HG02763 (cell line): ENCODE data around the gene NGFR.

ENCODE experiments used
- ATAC-seq: cut with Tn5 transposase; IDR thresholded peaks from one replicate; pipeline ENCODE4 v1.9.1; 2021; ENCODE audit warnings: mild to moderate bottlenecking, moderate library complexity; ENCODE audit not compliant: unreplicated experiment

NGFR gene

DNA sequence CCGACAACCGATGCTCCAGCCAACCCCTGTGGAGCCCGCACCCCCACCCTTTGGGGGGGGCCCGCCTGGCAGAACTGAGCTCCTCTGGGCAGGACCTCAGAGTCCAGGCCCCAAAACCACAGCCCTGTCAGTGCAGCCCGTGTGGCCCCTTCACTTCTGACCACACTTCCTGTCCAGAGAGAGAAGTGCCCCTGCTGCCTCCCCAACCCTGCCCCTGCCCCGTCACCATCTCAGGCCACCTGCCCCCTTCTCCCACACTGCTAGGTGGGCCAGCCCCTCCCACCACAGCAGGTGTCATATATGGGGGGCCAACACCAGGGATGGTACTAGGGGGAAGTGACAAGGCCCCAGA lies 17.9 kb downstream of the NGFR start:
- no peak for ATAC-seq

DNA sequence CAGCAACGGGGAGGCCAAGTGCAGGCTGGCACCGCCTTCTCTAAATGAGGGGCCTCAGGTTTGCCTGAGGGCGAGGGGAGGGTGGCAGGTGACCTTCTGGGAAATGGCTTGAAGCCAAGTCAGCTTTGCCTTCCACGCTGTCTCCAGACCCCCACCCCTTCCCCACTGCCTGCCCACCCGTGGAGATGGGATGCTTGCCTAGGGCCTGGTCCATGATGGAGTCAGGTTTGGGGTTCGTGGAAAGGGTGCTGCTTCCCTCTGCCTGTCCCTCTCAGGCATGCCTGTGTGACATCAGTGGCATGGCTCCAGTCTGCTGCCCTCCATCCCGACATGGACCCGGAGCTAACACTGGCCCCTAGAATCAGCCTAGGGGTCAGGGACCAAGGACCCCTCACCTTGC lies 18.5 kb downstream of the NGFR start:
- ATAC-seq = no peak

DNA sequence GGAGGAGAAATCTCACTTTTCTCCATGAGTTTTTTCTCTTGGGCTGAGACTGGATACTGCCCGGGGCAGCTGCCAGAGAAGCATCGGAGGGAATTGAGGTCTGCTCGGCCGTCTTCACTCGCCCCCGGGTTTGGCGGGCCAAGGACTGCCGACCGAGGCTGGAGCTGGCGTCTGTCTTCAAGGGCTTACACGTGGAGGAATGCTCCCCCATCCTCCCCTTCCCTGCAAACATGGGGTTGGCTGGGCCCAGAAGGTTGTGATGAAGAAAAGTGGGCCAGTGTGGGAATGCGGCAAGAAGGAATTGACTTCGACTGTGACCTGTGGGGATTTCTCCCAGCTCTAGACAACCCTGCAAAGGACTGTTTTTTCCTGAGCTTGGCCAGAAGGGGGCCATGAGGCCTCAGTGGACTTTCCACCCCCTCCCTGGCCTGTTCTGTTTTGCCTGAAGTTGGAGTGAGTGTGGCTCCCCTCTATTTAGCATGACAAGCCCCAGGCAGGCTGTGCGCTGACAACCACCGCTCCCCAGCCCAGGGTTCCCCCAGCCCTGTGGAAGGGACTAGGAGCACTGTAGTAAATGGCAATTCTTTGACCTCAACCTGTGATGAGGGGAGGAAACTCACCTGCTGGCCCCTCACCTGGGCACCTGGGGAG lies 19.1 kb downstream of the NGFR start:
- no peak for ATAC-seq

DNA sequence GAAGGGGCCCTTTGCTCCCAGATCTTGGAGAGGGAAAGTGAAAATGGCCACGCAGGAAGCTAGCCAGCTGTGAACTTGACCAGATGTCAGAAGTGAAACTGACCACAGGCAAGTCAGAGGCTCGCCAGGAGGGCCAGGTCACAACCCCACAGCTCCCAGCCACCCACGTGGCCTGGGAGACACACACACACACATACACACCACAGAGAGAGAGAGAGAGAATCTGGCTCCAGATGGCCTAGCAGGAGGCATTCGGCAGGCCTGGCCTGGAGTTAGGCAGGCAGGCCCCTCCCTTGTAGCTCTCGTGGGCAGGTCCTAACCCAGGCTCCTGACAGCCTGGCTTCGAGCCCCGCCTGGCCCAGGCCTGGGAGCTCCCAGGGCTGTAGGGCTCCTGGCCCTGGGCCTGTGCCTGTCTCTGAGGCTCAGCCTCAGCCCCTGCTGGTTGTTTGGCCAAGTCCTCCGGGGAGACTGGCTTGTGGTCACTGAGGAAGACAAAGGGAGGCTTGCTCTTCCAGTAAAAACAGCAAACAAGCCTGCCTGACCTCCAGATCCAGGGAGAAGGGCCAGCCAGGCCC lies 20.2 kb downstream of the NGFR start:
- ATAC-seq = peak; percentile 67

DNA sequence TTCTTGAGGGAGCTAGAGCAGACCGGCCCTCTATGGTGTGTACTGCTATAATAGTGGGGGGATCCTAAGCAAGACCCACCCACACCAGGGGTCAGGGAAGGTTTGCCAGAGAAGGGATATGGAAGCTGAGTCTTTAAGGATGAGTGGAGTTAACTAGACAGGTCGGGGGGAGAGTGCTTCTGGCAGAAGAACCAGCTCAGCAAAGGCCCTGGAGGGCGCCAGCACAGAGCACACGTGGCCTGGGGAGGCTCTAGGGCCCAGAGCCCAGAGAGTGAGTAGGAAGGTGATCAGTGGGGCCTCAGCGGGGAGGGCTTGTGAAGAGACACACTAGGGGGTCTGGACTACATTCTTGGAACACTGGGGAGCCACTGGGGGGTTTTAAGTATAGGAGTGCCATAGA lies 21.1 kb downstream of the NGFR start:
- no peak for ATAC-seq

DNA sequence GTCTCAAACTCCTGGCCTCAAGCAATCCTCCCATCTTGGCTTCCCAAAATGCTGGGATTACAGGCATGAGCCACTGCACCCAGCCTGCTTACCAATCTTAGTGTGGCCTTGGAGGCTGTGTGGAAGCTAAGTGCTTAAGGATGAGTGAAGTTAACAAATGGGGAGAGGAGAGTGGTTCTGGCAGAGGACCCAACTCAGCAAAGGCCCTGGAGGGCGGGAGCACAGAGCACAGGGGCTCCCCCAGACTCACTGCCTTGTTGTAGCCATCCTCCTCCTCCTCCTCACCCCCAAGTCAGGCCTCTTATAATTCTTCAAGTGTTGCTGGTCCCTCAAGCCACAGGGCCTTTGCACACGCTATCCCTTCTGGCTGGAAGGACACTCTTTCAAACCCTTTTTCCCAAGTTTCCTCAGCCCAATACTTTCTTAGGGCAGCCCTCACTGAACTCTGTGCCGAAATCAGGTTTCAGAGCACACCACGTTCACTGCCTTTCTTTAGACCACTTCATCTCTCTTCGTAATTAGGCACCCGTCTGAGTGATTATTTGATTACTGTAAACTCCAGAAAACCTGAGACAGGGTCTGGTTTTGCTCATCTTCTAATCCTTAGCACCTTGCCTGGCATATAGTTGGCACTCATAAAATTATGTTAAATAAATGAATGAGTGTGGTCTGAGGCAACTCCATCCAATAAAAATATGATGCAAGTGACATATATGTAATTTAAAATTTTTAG lies 23.4 kb downstream of the NGFR start:
- no peak for ATAC-seq

DNA sequence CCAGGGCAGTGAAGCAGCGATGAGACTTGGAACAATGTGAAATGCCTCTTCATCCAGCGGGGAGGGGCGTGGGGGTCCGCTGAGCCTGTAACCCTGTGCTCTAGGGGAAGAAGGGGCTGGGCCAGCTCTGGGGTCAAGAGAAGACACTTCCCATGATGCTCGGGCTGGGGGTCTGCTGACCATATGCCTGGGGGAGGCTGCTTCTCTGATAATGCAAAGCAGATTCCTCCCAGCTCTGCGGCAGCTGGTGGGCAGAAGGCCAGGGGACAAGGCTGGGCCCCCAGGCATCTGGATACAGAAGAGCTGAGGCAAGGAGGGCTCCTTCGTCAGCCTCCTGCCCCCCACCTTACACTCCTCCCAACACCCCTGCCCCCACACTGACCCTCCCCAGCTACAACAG lies 24.7 kb downstream of the NGFR start:
- ATAC-seq = no peak

DNA sequence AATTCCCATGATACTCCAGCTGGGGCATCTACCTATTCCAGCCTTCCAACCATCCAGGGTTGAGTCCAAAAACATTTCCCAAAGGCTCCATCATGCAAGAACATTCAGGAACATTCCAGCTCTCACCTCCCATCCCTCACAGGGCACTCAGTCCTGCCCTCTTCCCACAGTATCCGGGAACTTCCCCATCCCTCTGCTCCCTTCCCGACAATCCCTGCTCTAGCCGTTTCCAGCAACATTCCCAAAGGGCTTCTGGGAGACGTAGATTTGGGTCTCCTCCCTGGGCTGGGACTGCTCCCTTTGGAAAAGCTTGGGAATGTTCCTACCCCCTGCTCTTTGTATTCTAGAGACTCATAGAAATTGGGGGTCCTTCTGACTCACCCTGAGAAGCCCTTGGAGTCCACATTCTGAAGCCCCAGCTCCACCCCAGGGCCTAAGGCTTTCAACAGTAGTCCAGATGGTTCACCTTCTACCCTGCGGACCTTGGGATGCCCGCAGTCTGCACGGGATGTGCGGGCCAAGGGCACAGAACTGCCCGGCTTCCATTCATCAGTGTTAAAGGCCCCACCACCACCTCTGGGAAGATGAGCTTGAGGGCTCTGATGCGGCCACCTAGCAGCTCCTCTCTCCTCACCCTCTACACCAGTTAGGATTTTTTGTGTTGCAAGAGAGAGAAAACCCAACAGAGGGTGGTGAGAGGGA lies 25.4 kb downstream of the NGFR start:
- ATAC-seq = no peak

DNA sequence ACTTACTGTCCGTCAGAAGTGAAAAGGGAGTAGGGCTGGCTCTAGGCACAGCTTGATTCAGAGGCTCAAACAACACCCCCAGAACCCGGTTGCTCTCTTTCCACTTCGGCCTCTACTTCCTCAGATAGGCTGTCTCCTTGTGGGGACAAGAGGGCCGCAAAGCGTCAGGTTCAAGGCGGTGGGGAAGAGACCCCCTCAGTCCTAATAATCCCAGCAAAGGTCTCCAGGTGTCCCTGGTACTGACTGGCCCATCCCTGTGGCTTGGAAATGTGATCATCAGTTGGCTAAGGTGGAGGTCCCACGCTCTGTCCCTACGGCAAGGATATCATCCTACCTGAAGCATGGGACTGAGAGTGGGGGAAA lies 26.0 kb downstream of the NGFR start:
- no peak for ATAC-seq

DNA sequence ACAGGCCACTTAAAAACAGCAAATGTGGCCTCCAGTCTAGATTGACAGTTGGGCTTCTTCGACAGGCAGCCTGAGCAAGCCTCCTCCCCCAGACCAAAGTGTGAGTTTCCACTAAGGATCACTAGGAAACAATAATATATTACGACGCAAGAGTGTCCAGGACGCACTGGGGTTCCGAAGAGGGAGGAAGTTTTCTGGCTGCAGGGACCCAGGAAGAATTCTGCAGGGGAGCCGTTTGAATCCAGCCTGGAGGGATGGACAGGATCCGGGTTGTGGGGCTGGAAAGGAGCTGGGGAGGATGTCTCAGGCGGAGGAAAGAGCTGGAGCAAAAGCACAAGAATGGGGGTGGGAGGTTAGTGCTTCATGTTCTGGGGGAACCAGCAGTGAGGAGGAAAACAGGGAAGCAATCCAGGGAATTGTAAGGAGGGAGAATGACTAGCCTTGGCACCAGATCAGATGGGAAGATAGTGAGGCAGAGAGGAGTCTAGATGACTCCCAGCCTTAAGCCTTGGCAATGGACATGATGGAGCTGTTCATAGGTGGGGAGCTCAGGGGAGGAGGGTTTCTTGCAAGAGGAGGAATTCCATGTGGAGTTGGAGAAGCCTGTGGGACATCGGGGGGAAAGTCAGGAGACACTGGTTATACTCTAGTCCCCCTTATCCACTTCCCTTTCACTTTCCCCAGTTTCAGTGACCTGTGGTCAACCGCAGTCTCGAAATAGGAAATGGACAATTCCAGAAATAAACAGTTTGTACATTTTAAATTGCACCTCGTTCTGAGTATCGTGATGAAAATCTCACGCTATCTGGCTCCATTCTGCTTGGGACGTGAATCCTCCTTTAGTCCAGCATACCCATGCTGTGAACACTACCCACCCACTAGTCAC lies 26.6 kb downstream of the NGFR start:
- no peak for ATAC-seq

DNA sequence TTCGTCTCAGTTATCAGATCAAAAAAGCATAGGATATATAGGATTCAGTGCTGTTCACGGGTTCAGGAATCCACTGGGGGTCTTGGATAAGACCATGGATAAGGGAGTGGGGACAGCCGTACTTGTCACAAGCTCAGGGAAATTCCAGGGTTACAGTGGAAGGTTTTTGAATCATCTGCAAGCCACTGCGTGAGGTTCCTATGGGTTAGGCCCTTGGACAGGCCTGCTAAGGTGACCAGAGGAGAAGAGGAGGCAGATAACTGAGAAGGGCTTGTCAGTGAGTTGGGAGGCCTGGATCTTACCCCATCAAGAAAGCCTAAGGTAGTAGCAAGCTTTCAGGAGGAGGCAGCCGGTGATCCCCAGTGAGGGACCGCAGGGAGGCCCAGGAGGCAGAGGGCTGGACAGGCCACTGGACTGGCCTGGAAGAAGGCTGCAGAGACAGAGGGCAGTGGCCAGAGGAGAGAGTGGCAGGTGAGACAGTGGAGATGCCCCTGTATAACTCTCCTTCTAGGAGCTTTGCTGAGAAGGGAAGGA lies 27.3 kb downstream of the NGFR start:
- ATAC-seq = no peak

DNA sequence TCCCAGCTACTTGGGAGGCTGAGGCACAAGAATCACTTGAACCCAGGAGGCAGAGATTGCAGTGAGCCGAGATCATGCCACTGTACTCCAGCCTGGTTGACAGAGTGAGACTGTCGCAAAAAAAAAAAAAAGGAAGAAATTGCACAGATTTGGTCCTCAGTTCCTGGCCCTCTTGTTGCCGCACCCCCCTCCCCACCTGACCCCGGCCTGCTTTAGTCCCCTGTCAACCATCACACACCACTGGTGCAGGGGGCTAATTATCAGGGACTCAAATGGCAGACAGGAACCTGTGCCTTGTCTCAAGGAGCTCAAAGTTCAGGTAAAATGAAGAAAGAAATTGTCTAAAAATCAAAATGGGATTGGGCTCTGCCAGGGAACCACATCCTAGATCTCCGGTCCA lies 28.1 kb downstream of the NGFR start:
- ATAC-seq = no peak

DNA sequence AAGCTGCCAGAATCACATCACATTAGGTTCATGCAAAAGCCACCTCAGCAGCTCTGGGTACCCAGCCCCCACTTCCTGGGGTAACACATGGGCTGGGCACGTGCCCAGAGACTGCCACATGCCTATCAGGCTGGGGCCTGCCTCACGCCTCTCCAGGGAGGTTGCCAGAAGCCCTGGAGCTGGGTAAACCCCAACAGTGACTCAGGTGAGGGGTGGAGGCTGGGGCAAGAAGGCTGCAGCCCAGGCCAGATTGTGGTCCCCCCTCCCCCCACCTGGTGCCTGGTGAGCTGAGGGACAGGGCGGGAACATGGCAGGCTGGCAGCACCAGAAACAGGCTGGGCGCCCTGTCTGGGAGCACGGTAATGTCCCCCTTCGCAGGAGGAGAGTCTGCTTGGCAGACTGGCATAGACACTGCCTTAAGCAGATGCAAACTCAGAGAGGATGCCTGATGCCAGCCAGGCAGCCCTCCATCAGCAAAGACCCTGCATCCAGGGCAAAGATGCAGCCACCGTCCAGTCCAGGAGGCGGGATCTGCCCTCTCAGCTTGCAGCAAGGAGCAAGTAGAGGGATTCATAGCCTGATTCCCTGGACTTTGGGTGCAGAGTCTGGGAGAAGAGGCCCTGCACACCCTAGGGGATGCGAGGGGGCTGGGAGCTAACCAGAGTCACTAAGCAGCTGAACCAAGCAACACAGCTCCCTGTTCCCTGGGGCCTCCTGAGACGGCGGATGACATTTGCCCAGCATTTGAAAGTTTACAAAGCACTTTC lies 28.8 kb downstream of the NGFR start:
- ATAC-seq = no peak

DNA sequence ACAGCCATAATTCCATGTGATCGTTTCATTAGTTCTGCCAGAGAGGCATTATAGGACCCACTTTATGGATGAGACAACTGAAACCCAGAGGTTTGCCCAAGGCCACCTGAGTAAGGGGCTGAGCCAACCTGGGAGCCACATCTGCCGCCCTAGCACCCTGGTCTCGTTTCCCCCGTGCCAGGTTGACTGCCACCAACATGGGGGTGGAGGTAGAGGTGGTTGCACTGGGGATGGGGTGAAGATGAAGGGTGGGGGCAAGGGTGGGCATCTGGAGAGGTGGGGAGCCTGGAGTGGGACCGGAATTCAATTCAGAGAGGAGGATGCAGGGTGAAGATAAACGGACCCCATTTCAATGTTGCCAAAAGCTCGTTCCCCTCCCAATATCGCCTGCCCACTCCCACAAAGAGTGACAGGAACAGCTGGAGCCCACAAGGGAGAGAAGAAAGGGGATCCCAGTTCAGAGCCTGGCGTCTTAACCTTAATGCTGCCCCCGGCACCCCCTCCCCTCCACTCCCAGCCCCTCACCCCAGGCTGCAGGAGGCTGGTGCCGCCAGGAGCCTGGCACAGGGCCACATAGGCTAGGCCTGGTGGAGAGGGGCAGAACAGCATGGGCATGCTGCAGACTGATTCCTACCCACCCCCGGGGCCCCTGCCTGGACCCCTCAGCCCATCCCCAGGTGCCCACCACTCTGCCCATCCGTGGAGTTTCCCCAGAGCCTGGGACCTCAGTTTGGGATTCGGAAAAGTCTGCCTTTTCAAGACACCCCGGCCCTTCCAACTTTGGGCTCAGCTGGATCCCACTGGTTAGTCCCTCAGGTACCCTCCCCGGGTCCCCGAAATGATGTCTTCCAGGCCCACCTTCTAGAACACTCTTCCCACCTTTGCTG lies 29.6 kb downstream of the NGFR start:
- ATAC-seq = no peak

DNA sequence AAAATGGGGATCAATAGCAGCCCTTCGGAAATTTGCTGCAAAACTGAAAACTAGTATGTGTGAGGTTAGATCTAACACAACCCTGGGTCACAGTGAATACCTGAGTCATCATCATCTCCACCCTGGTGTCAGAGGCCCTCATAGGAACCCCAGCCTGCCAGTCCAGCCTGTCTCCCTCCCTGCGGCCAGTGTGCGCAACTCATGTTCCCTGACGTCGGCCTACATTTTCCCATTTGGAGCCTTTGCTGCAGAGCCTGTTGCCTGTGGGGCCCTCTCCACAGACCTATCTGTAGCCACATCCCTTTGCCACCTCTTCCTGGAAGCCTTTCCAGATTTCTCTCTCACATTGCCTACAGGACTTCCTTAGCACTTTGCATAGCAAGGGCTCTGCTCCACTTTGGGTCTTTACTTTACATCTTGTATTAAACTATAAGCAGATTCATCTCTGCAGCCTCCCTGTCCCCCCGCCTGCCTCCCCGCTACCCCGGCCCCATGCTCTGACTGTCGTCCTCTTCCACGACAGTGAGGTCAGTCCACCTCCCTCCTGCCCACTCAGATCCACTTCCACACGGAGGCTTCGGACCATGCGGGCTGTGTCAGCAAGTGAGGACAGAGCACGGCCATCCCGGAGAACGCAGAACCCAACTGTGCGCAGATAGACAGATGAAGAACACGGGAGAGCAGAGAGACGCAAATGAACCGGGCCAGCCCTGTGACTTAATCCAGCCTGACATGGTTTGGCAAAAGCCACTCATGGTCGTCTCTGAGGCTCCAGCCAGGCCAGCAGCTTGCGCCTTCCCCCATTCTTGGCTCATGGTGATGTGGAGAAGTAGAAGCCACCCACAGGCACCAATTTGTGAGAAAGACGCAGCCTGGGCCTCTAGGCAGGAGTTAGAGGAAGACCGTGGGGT lies 31.0 kb downstream of the NGFR start:
- ATAC-seq = no peak

DNA sequence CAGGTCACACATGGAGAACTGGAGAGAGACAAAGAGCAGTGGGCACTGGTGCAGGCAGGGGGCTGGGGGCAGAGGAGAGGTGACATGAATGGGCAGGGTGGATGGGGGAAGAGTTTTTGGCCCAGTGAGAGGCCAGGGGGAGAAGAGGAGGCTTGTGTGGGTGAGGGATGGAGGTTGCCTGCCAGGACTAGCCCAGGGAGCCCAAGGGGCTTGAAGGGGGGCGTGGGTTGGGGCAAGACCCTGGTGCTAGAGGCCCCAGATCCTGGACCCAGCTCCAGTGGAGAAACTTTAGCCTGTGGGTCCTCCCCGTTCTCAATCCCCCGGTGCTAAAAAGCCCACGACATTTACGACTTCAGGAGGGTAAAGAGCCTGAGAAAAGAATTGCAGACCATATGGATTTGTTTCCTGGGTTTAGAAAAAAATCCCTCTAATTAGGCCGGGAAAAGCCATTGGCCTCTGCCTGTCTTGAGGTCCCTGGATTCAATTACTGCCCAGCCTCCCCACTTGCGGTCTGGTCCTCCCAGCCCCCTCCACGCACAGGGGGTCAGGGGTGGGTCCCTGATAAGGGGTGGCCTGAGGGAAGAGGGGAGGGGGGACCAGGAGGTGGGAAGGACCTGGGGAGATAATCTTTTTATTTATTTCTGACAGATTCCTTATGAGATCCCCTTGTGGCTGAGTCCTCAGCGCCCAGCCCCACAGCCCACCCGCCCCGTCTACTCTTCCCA lies 33.0 kb downstream of the NGFR start:
- ATAC-seq = no peak

DNA sequence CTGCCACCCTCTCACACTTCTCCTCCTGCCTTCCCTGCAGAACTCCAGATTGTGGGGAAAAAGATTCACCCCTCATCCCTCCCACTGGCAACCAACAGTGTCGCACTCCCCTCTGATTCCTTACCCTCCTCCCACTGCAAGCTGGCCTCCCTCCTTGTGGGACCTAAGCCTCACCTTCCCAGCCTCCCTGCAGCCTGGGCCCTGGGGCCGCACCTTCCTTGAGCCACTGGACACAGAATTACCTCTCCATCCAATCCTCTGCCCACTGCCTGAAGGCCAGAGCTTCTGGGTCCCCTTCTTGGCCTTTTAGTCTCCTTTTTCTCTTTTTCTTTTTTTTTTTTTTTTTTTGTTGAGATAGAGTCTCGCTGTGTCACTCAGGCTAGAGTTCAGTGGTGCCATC lies 33.9 kb downstream of the NGFR start:
- ATAC-seq = no peak
